Activated gamma-delta T cell treated with Interleukin-2 at 50 U/mL for 16 hours (primary cell): ENCODE measurements around the gene EIF4G3.

Experiments
- DNase-seq: peaks from one replicate; pipeline ENCODE4 v3.0.0-alpha.2; 2020

The EIF4G3 gene

GRCh38 chr1:20787840-20788795 is 388.6 kb downstream of the EIF4G3 start:
- DNase-seq, result no peak

GRCh38 chr1:20787029-20787839 is 389.5 kb downstream of the EIF4G3 start, which contains the start of gene HP1BP3:
TSS of gene HP1BP3 (minus strand) at chr1:20787307. CDS start at chr1:20780440, 6,867 bp downstream.
- peak; percentile 83 for DNase-seq

DNA sequence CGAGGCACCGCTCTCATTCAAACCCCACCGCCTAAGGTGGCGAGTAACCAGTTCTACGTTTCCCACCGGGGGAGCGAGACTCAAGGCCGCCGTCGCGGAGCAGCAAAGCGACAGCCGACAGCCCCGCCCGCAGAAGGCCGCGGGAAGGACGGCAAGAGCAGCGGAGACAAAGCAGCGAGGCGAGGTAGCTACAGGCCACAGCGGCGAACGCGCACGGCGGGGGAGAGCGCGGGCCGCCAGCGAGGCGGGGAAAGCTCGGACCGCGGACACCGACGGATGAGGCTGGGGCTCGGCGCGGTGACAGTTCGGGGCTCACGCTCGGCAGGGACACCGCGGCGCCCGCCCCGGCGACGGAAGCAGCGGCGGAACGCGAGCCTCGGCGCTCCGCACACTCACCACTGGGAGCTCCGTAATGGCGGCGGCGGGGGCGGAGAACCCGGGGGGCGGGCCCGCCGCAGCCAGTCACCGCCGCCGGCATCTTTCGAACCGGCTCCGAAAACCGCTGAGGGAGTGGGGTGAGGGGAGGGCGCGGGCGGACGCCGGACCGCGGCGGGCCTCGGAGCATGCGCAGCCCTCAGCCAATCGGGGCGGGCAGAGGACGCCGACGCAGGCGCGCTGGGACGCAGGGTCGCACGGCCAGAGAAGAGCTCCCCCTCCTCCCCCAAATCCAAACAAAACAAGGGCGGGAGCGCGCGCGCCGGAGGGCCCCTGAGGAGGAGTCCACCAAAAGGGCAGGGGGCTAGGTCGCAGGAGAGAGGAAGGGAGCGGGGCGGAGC is 390.3 kb downstream of the EIF4G3 start:
- peak; percentile 94 for DNase-seq

GRCh38 chr1:20785907-20786252 is 390.8 kb downstream of the EIF4G3 start:
- no peak for DNase-seq

DNA sequence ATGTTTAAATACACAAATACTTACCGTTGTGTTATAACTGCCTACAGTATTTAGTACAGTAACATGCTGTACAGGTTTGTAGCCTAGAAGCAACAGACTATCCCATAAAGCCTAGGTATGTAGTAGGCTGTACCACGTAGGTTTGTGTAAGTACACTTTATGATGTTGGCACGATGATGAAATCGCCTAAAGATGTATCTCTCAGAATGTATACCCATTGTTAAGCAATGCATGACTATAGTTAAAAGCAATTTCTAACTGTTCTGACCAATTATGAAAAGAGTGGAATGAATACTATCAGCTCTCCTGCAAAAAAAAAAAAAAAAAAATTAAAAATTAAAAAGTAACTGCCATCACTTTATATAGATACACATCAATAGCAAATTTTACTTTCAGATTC is 401.0 kb downstream of the EIF4G3 start:
- no peak for DNase-seq

DNA sequence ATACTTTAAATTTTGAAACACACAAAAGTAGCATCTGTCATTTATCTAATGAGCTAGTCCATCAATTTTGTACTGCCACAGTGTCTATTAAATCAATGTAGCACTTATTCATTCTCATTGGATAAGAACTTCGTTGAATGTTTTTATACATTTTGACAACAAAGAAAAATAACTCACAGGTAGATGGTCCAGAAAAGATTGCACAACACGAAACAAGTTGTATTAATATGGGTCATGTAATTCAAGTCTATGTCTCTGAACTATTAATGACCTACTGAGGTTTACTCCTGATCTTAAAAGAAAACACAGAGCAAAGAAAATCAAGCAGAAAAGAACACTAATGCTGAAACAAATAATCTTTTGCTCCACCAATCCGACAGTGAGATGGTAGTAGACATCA is 404.9 kb downstream of the EIF4G3 start:
- no peak for DNase-seq

DNA sequence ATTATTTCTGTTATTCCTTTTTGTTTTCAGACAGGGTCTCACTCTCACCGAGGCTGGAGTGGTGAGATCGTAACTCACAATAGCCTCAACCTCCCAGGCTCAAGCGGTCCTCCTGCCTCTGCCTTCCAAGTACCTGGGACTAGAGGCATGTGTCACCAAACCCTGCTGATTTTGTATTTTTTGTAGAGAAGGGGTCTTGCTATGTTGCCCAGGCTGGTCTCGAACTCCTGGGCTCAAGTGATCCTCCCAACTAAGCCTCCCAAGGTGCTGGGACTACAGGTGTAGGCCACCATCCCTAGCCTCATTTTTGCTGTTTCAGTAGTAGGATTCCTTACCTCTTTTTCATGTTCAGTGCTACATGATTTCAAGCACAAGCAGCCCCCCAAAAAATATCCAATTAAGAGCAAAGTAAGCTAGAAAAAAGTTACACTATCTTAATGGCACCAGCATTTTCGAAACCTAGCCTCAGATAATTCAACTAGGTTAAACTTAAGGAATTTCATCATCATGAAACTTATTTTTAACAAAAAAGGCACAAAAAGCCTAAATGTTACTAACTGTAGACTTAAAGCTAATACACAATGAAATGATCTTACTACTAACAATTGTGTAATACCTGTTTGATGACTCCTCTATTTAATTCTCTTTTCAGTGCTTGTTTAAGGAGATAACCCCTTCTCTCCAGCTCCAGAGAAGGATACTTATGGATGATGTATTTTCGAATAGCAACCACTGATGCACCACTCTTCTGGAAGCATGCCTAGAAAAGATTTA is 406.2 kb downstream of the EIF4G3 start:
- no peak for DNase-seq

DNA sequence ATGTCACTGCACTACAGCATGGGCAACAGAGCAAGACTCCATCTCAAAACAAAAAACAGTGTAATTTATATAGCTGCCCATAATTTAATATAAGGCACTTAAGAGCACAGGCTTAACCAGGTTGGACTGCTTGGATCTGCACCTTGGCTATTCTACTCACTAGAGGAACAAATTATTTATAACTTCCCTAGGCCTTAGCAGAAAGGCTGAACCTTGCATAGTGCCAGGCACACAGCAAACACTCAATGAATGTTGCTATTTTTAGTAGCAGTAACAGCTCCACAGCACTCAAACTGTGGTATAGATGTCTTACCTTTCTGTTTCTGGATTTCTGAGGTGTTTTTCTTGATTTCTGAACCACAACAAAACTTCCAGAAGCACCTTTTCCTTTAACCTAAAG is 409.4 kb downstream of the EIF4G3 start:
- no peak for DNase-seq

GRCh38 chr1:20763417-20763816 is 413.3 kb downstream of the EIF4G3 start:
- DNase-seq, result no peak

GRCh38 chr1:20760322-20760721 is 416.4 kb downstream of the EIF4G3 start:
- DNase-seq, result no peak
